Measurements from ENCODE around the gene EDA.

The EDA gene

DNA sequence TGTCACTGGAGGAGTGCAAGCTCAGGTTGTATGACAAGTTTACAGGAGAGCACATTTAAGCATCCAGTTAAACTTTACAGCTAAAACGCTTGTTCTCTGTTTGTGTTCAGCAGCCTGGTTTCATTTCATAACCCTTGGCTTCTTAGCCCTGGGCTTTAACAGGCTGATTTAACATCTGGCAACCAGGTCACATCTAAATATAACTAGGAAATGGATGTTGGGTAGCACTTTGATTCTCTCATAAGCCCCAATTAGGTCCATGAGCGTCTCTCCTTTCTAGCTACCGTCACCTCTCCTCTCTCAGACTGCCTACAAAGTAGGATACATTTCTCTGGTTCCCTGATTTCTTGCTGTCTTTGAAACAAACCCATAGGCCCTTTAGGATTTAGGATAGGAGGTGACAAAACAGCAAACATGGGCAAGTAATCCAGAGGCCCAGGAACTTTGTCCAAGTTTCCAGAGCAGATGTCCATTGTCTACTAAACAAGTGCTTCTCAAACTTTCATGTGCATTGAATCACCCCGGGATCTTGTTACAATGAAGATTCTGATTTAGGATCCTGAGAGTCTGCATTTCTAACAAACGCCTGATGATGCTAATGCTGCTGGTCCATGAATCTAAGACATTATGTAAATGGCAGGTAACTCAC is 468.8 kb downstream of the EDA start:
- DNase-seq: no peak

DNA sequence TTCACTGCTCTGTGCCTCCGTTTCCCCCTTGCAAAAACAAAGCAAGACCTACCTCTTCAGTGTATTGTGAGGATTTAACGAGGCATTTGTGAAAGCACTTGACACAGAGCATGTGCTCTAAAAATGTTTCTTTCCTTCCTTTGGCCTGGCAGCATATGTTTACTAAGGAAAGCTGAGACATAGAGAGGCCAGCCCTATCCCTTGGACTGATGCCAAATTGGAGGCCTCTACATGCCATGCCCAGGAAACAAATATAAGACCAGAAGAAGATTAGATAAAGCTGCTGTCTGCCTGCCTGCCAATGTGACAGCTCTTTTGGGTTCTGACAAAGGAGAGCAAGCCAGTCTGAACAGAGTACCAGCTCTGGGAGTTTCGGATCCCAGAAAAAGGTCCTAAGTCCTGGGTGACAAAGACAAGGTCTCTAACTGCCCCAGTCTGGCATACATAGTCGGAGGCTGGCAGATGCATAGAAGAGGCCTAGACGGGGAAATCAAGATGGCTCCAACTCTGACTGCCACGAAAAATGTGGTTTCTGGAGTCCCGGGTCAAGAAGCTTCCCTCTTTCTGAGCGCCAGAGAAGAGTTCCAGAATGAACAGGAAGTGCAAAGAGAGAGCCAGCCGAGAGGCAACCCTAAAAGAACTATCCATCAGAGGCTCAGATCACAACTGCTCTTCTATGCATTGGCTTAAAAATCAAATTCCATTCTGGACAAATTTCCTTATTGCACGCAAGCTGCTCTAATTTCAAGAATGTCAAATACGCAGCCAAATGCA is 472.1 kb downstream of the EDA start:
- DNase-seq: no peak

DNA sequence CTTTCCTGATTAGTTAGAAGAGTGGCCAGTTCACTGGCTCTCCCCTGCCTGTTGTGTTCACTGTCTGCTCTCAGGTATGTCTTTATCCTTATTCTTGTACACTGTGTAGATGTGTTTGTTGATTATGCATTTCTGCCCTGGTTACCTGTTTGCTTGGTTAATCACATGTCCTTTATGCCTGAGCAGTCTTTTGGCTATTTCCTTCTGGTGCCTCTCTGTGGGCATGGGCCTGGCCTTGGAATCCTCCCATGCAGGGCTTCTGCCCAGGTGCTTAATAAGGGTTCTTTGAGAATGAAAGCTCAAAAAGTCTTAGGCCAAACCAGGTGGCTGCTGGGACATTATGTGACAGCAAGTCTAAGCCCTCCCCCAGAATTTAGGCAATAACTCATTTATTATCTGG is 472.8 kb downstream of the EDA start:
- DNase-seq: no peak

Data from T-helper 1 cell (primary cell).